OCI-LY1 (cell line): ENCODE data around the gene HBG2.
"Not testable (repeated sequence)": the region's sequence is repeated elsewhere in the genome, so short reads cannot be mapped to it uniquely, and the experiment has no call there.

Experiments used
- H2AFZ ChIP-seq: fragments of 200-600 bp; sonication (generic), shearing (Covaris generic); 2 replicates; pipeline ENCODE4 v1.6.0; 2014; ENCODE audit warnings: antibody characterized with exemption, mild to moderate bottlenecking, low read length
- H3F3A ChIP-seq: fragments of 200-600 bp; sonication (generic), shearing (Covaris generic); 2 replicates; pipeline ENCODE4 v1.6.0; 2014; ENCODE audit warnings: mild to moderate bottlenecking, antibody characterized with exemption, low read length, moderate library complexity; ENCODE audit not compliant: insufficient read depth
- H3K27ac ChIP-seq: fragments of 200-600 bp; sonication (generic); 2 replicates; pipeline ENCODE4 v1.5.1; 2014; ENCODE audit warnings: low read length, mixed run types, mild to moderate bottlenecking, low read depth; ENCODE audit not compliant: poor library complexity, severe bottlenecking
- H3K27me3 ChIP-seq: fragments of 200-600 bp; sonication (generic); 2 replicates; pipeline ENCODE4 v1.6.0; 2014; ENCODE audit warnings: antibody characterized with exemption, mild to moderate bottlenecking, low read length, moderate library complexity; ENCODE audit not compliant: insufficient read depth
- H3K36me3 ChIP-seq: fragments of 200-600 bp; sonication (generic); 2 replicates; pipeline ENCODE4 v1.6.1; 2014; ENCODE audit warnings: mild to moderate bottlenecking, antibody characterized with exemption, low read length, moderate library complexity, mixed read lengths; ENCODE audit not compliant: insufficient read depth
- H3K4me1 ChIP-seq: fragments of 200-600 bp; sonication (generic); 2 replicates; pipeline ENCODE4 v1.5.1; 2014; ENCODE audit warnings: mild to moderate bottlenecking, low read length, moderate library complexity; ENCODE audit not compliant: insufficient read depth, severe bottlenecking
- H3K4me2 ChIP-seq: fragments of 200-600 bp; sonication (generic), shearing (Covaris generic); 2 replicates; pipeline ENCODE4 v1.6.1; 2014; ENCODE audit warnings: low read length
- H3K4me3 ChIP-seq: fragments of 200-600 bp; sonication (generic); 2 replicates; pipeline ENCODE4 v1.5.1; 2014; ENCODE audit warnings: low read length, low read depth, mild to moderate bottlenecking, mixed read lengths; ENCODE audit not compliant: poor library complexity, severe bottlenecking
- H3K79me2 ChIP-seq: fragments of 200-600 bp; shearing (Covaris generic); 2 replicates; pipeline ENCODE4 v1.6.1; 2016; ENCODE audit warnings: mixed run types, low read length, mixed read lengths; ENCODE audit not compliant: insufficient read depth
- H3K9ac ChIP-seq: fragments of 200-600 bp; sonication (generic), shearing (Covaris generic); 2 replicates; pipeline ENCODE4 v1.6.1; 2014; ENCODE audit warnings: mild to moderate bottlenecking, low read length, mixed read lengths
- H3K9me2 ChIP-seq: fragments of 200-600 bp; sonication (generic), shearing (Covaris generic); 2 replicates; pipeline ENCODE4 v1.6.1; 2014; ENCODE audit warnings: low read depth, mild to moderate bottlenecking, low read length, mixed read lengths
- H3K9me3 ChIP-seq: fragments of 200-600 bp; shearing (Covaris generic); 2 replicates; pipeline ENCODE4 v1.6.1; 2014; ENCODE audit warnings: low read length, mixed read lengths
- H4K20me1 ChIP-seq: fragments of 200-600 bp; sonication (generic), shearing (Covaris generic); 2 replicates; pipeline ENCODE4 v1.6.0; 2016; ENCODE audit warnings: mild to moderate bottlenecking, low read length; ENCODE audit not compliant: insufficient read depth
- CTCF ChIP-seq: fragments of 200-600 bp; sonication (generic), shearing (Covaris generic); IDR thresholded peaks from 2 replicates; pipeline ENCODE4 v1.5.1; 2017; ENCODE audit warnings: mild to moderate bottlenecking, antibody characterized with exemption, low read length, moderate library complexity, mixed read lengths
- EZH2 ChIP-seq: fragments of 200-600 bp; sonication (generic), shearing (Covaris generic); IDR thresholded peaks from 2 replicates; pipeline ENCODE4 v1.8.0; 2017; ENCODE audit warnings: borderline replicate concordance, mixed run types, mild to moderate bottlenecking, antibody characterized with exemption, low read length, moderate library complexity, mixed read lengths

Gene HBG2

DNA sequence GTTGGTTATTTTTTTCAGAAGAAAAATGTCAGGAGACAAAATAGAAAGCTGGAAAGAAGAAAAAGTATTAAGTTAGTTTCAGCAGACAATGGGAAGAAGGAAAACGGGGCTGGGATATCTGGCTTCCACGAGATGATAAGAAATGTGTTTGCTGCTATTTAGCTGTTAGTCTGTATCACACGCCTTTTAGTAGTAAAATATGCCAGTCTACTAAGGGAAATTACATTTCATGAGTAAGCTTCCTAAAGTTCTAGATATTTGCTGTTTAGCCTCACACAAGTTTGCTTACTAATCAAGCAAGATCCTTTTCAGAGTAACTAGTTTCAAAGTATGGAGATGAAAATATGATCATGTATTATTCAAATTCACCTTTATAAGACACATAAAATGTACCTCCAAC, 45.7 kb upstream of the HBG2 start:
- Histone ChIP-seq H3F3A (no peaks in the 10 kb centered on the region), H3K9me2 (no peaks in the 10 kb centered on the region), H3K9ac (no peak overlapping the region), H3K36me3 (no peaks in the 10 kb centered on the region), H2AFZ (no peak overlapping the region), H3K27ac (no peak overlapping the region), H3K79me2 (no peaks in the 10 kb centered on the region), H3K4me2 (no peak overlapping the region), H3K4me1 (no peaks in the 10 kb centered on the region), H3K27me3 (no peaks in the 10 kb centered on the region), H4K20me1 (no peaks in the 10 kb centered on the region), H3K4me3 (no peak overlapping the region), H3K9me3 (no peaks in the 10 kb centered on the region)
- no peak for TF ChIP-seq CTCF
- no peak for TF ChIP-seq EZH2

DNA sequence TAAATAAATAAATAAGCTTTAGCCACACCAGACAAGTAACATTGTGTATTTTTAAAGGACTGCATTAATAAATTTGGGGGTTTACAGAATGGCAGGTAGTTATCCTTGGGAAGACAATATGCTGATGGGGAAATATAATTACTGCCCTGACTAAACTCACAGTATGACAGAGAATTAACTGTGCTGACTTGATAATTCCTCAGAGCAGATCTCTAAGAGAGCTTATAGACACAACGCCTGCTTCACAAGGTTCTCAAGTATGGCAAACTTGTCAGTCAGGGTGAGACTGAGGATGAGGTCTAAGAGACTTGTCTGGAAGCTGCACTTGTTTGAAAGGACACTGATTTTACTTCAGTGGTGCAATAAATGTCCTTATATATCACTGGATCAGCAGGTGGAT, 43.9 kb upstream of the HBG2 start:
- Histone ChIP-seq H2AFZ (no peak overlapping the region), H3K4me3 (no peak overlapping the region), H3K4me1 (no peaks in the 10 kb centered on the region), H3K9ac (no peak overlapping the region), H3K9me2 (no peaks in the 10 kb centered on the region), H3K9me3 (no peaks in the 10 kb centered on the region), H3F3A (no peaks in the 10 kb centered on the region), H4K20me1 (no peaks in the 10 kb centered on the region), H3K27ac (no peak overlapping the region), H3K36me3 (no peaks in the 10 kb centered on the region), H3K4me2 (no peak overlapping the region), H3K27me3 (no peaks in the 10 kb centered on the region), H3K79me2 (no peaks in the 10 kb centered on the region)
- TF ChIP-seq CTCF = no peak
- TF ChIP-seq EZH2 = no peak

- Histone ChIP-seq H3F3A (no peaks in the 10 kb centered on the region), H3K27me3 (no peaks in the 10 kb centered on the region), H3K4me2 (no peak overlapping the region), H3K36me3 (no peaks in the 10 kb centered on the region), H3K79me2 (no peaks in the 10 kb centered on the region), H3K27ac (no peak overlapping the region), H3K9me3 (no peaks in the 10 kb centered on the region), H2AFZ (no peak overlapping the region), H4K20me1 (no peaks in the 10 kb centered on the region), H3K9ac (no peak overlapping the region), H3K4me3 (no peak overlapping the region), H3K9me2 (no peaks in the 10 kb centered on the region), H3K4me1 (no peaks in the 10 kb centered on the region)
- TF ChIP-seq EZH2 = no peak
- no peak for TF ChIP-seq CTCF
Measured at GRCh38 chr11:5297721-5298323, 43.2 kb upstream of the HBG2 start.

DNA sequence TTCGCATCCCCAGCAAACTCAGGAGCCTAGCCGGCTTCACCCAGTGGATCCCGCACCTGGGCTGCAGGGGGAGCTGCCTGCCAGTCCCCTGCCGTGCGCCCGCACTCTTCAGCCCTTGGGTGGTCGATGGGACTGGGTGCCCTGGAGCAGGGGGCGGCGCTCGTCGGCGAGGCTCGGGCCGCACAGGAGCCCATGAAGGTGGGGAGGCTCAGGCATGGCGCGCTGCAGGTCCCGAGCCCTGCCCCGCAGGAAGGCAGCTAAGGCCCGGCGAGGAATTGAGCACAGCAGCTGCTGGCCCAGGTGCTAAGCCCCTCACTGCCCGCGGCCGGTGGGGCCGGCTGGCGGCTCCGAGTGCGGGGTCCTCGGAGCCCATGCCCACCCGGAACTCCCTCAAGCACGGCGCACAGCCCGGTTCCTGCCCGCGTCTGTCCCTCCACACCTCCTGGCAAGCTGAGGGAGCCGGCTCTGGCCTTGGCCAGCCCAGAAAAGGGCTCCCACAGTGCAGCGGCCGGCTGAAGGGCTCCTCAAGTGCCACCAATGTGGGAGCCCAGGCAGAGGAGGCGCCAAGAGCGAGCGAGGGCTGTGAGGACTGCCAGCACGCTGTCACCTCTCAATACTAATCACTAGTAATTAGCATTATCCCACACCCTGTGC, 39.9 kb upstream of the HBG2 start:
- not testable (repeated sequence) for H3K27me3 ChIP-seq, H3K9ac ChIP-seq, H4K20me1 ChIP-seq, H3K4me3 ChIP-seq, H3K79me2 ChIP-seq, H3K27ac ChIP-seq, H3K36me3 ChIP-seq, H2AFZ ChIP-seq, H3K9me3 ChIP-seq, H3K9me2 ChIP-seq, H3K4me2 ChIP-seq, H3K4me1 ChIP-seq, H3F3A ChIP-seq
